ENCODE results near the gene GSC.

DNA sequence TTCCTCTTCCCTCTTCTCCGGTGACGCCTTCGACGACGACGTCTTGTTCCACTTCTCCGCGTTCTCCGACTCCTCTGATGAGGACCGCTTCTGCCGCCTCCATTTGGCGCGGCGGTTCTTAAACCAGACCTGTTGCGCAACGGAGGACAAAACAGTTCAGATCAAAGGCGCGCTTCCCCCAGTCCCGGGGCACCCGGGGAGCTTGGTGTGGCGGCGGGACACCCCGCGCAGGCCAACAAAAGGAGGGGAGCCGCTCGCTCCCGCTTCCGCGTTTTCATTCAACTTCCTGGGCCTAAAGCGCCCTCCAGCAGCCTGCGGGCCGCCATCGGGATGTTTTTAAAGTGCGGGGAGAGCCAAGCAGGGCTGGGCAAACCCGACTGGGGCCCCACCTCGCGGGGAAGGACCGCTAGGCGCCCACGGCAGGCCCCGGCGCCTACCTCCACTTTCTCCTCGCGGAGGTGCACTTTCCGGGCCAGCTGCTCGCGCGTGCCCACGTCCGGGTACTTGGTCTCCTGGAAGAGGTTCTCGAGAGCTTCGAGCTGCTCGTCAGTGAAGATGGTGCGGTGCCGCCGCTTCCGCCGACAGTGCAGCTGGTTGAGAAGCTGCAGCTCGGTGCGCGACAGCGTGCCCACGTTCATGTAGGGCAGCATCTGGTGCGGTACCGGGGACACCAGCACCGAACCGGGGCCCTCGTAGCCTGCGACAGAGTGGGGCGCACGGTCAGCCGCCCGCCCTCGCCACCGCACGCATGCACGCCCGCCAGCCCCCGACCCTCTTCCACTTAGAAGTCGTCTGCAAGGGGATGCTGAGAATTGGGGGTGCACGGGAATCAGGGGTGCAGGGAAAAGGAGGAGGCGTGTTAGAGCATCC, 1.2 kb downstream of the GSC start:
- TF ChIP-seq POLR2A (IDR thresholded peaks at IDR 0.05) = no peak
- TF ChIP-seq, protein P1, sequence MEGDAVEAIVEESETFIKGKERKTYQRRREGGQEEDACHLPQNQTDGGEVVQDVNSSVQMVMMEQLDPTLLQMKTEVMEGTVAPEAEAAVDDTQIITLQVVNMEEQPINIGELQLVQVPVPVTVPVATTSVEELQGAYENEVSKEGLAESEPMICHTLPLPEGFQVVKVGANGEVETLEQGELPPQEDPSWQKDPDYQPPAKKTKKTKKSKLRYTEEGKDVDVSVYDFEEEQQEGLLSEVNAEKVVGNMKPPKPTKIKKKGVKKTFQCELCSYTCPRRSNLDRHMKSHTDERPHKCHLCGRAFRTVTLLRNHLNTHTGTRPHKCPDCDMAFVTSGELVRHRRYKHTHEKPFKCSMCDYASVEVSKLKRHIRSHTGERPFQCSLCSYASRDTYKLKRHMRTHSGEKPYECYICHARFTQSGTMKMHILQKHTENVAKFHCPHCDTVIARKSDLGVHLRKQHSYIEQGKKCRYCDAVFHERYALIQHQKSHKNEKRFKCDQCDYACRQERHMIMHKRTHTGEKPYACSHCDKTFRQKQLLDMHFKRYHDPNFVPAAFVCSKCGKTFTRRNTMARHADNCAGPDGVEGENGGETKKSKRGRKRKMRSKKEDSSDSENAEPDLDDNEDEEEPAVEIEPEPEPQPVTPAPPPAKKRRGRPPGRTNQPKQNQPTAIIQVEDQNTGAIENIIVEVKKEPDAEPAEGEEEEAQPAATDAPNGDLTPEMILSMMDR (IDR thresholded peaks at IDR 0.05) = no peak
